HG03066 (cell line): ENCODE measurements around the gene YEATS2.
"Not testable (repeated sequence)": the region's sequence is repeated elsewhere in the genome, so short reads cannot be mapped to it uniquely, and the experiment has no call there.

Source experiments
- ATAC-seq: cut with Tn5 transposase; IDR thresholded peaks from one replicate; pipeline ENCODE4 v1.9.1; 2021; ENCODE audit warnings: low read depth; ENCODE audit not compliant: unreplicated experiment

The YEATS2 gene

GRCh38 chr3:183774631-183775030 is 77.0 kb downstream of the YEATS2 start:
- no peak for ATAC-seq

- ATAC-seq, result no peak
Measured at GRCh38 chr3:183775781-183776180, 78.2 kb downstream of the YEATS2 start.

GRCh38 chr3:183776451-183776850 is 78.9 kb downstream of the YEATS2 start:
- ATAC-seq, result not testable (repeated sequence)

- no peak for ATAC-seq
Measured at GRCh38 chr3:183777016-183777618, 79.5 kb downstream of the YEATS2 start.

GRCh38 chr3:183779896-183780465 is 82.4 kb downstream of the YEATS2 start:
- ATAC-seq, result no peak

- no peak for ATAC-seq
Measured at GRCh38 chr3:183781246-183781645, 83.6 kb downstream of the YEATS2 start.

DNA sequence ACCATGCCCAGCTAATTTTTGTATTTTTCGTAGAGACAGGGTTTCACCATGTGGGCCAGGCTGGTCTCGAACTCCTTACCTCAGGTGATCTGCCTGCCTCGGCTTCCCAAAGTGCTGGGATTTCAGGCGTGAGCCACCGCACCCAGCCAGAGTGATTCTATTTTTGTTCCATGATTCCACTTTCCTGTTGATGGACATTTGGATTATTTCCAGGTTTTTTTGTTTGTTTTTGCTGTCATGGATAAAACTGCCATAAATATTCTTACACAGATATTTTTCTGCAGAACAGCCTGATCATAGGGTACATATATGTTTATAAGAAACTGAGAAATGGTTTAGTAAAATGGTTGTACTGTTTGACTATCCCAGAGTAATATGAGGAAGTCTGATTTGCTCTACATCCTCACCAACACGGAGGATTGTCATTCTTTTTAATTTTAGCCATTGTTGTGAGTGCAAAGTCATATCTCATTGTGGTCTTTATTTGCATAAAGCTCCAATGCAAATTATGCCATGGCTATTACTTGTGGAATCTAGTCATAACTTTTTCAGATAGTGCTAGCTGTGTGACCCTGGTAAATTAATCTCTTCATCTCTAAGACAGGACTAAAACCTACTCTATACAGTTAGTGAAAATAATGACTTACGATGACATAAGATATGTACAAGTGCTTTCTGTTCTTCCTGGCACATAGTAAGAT is 85.1 kb downstream of the YEATS2 start:
- no peak for ATAC-seq

DNA sequence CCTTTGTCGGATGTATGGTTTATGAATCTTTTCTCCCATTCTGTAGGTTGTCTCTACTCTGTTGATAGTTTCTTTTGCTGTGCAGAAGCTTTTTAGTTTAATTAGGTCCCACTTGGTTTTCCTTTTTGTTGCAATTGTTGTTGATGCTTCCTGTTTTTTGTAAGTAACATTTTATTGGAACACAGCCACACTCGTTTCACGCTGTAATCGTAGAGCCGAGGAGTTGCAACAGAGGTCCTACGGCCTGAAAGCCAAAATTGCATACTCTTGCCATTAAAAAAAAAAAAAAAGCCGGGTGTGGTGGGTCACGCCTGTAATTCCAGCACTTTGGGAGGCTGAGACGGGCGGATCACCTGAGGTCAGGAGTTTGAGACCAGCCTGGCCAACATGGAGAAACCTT is 86.9 kb downstream of the YEATS2 start:
- not testable (repeated sequence) for ATAC-seq

DNA sequence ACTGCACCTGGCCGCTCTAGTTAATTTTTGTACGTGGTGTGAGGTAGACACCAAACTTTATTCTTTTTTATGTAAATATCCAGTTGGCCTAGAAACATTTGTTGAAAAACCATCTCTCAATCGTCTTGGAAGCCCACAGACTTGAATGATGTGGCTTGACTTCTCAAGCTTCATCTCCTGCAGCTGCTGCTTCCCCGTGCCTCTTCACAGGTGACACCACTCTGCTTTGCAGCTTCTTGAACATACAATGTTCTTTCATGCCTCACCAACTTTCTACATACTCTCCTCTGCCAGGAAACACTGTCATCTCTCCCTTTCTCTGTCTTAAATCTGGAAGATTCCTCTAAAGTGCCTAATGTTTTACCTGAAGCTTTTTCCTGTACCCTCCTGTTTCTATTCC is 92.2 kb downstream of the YEATS2 start:
- no peak for ATAC-seq

GRCh38 chr3:183790700-183791099 is 93.1 kb downstream of the YEATS2 start:
- no peak for ATAC-seq

DNA sequence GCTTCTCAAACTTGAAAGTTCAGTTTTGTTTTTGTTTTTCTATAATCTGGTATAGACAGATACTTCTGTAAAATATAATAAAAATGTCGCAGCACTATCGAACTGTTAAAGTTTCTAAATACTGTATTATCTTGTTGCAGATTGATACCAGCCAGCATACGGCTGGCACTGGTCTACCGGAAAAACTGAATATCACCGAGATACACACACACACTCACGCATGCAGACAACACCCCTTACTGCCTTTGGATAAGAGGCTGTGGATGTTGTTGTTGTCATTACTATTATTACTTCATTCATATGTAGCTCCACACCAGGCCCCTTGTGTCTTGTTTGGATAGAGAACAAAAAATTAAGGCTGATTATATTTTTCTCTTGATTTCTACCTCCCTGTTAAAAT is 95.4 kb downstream of the YEATS2 start:
- no peak for ATAC-seq

DNA sequence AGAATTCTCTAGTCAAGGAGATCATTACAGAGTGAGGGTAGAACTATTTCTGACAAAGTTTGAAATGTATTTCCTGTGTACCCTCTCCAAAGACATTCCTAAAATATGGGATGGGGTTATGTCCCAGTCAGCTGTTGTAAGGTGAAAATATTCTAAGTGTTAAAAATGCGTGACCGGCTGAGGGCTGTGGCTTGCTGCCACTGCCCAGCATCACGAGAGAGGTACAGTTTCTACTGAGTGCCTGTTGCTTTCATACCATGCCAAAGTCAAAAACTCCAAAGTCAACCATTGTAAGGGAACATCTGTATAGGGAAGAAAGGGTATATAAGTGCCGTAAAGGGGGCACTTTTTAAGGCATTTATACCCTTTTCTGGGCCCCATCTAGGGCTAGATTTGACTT is 96.9 kb downstream of the YEATS2 start:
- no peak for ATAC-seq

DNA sequence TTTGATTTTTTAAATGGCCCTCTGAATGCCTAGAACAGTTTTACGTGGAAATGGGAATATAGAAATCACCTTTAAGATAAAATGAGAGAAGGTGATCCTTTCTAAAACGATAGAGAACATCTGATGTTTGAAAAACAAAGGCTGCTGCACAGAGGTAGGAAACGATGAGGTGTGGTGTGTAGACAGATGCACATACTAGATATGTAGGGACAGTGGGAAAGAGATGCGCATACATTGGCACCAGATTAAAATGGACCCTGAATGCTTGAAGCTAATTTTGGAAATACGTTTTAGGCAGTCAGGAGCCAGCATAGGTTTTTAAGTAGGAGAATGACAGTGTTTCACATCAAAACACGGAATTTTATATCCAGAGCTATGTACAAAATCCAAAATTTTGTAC is 98.8 kb downstream of the YEATS2 start:
- ATAC-seq, result no peak

- no peak for ATAC-seq
Measured at GRCh38 chr3:183797996-183798395, 100.4 kb downstream of the YEATS2 start.

GRCh38 chr3:183799461-183799860 is 101.9 kb downstream of the YEATS2 start:
- ATAC-seq, result no peak

DNA sequence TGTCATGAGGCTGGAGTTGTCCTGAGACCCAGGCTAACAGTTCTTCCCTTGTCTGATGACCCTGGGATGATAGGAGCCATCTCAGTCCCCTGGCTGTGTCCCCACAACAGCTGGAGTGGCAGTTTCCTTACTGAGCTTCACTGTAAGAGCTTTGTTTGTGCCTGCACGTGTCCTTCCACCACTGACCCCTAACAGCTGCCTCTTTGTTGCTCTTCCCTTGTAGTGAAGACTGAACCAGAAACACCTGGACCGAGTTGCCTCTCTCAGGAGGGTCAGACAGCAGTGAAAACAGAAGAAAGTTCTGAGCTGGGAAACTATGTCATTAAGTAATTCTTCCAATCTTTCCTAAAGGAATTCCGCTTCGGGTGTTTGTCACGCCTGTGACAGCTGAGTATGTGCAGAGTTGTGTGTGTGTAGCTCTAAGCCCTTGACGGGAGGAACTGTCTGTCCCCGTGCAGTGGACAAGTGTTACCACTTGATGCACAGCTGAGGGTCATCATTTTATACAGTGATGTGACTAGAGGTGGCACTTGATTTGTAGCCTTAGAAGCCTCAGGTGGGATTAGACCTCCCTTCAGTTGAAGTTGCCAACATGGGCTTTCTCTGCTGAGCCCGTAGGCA is 102.8 kb downstream of the YEATS2 start:
- ATAC-seq, result no peak

DNA sequence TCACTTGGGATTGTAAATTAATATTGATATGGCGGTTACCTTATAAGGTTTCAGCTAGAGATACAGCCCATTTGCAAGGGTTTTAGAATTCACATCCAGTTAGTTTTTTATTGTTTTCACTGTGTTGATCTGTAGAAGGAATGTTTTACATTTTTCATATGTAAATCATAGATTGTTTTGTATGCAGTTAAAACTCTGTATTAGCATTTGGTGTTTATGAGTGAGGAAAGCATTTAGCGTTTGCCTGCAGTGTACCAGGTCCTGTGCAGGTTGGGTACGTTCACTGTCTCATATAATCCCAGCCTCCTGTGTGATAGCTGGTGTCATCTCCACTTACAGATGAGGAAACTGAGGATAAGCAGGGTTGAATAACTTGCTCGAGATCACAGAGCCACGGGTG is 104.0 kb downstream of the YEATS2 start:
- no peak for ATAC-seq

DNA sequence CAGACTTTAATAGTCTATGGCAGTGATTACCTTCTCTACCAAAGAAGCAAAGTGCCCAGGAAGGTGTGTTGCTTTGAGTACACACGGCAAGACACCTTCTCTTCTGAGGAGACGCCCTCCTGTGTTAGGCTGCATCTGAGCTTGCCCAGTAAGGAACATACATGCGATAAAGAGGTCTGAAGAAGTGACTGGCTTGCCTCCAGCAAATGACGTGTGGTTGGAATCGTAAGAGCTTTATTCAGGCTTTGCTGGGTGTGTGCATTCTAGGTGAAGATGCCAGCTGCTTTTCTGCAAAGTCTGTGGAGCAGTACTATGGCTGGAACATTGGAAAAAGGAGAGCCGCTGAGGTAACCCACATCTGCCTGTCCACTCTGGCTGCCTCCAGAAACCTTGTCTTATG is 105.4 kb downstream of the YEATS2 start:
- ATAC-seq, result no peak

DNA sequence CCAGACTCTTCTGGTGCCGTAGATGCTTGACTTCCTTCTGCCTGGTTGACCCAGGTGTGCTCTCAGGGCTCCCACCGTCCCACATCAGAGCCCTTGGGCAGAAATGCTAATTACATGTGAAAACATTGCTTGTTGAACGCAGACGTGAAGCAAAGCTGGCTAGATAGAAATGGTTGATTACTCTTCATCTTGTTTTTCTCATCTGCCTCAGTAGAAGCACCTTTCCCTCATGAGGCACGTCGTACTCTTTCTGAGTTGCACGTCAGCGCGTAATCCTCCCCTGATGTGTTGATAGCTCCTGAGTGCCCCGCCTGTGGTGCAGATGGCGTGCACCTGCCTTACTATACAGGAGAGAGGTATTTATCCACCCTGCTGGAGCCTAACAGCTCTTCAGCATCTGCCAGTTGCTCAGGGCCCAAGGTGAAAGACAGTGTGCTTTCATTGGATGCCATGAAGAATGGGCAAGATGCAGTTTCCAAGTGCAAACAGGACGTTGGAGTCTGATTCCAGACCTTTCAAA is 109.7 kb downstream of the YEATS2 start:
- ATAC-seq, result no peak

DNA sequence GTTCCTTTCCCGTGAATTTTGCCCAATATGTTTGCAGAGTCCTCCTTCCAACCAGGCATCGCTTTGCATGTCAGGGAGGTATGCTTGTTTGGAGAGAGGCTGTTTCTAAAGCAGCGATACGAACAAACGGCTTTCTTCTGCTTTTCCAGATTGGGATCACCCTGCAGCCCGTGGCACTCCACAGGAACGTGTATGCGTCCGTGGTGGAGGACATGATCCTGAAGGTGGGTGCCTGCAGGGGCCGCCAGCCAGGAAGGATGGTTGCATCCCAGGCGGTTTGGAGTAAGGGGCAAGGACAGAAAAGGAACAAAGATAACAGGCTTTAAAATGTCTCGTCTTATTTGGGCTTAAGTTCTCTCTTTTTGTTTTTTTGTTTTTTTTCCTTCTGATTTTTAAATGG is 110.3 kb downstream of the YEATS2 start:
- ATAC-seq, result no peak

DNA sequence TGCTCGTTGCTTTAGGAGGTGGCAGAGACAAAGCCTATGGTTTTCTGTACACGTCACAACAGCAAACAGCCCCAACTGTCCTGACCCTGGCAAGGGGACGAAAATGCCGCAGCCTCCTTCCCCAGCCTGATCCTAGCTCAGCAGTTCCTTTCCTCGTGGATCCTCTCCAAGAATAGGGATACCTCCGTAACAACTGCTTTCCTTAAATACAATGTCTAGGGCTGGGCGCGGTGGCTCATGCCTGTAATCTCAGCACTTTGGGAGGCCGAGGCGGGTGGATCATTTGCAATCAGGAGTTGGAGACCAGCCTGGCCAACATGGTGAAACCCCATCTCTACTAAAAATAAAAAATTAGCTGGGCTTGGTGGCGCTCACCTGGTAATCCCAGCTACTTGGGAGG is 110.8 kb downstream of the YEATS2 start:
- no peak for ATAC-seq

DNA sequence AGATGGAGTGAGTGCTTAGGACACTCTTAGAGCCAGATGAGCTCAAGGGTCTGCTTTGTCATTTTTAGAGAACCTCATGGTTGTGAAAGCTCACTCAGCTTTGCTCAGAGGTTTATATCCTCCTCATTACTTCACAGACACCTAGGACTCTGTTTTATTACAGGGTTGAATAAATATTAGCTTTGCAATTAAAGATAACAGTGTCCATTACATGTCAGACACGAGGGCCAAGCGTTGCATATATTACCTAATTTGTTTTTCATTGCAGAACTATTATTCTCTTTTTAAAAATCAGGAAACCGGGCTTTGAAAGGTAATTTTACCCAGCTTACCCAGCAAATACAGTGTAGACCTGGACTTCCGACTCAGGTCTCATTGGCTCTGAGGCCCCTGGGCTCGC is 111.7 kb downstream of the YEATS2 start:
- ATAC-seq, result no peak
